Measurements from ENCODE around the gene THOP1. TPM values are rescaled to one million over a fixed set of nuclear protein-coding genes. Genes with fewer than 3 reads are reported as not detected.

Gene THOP1
- polyA plus RNA-seq (ENCODE audit: insufficient read length in 3 of 3), result 10 to 100 TPM; 44.7 to 59.9 (median 59.8) TPM
- long read RNA-seq, donor 1, partial matches to known transcripts, result 8 of 8 reads
- long read RNA-seq, donor 1, other reads (novel, unspliced or antisense), result 0 of 8 reads
- long read RNA-seq, donor 2, full-length matches to known transcripts, result 5 of 5 reads
- long read RNA-seq, donor 2, partial matches to known transcripts, result 0 of 5 reads
- long read RNA-seq, donor 2, other reads (novel, unspliced or antisense), result 0 of 5 reads
- long read RNA-seq, donor 3, full-length matches to known transcripts, result 2 of 2 reads
- long read RNA-seq, donor 3, partial matches to known transcripts, result 0 of 2 reads
- long read RNA-seq, donor 3, other reads (novel, unspliced or antisense), result 0 of 2 reads
- long read RNA-seq, donor 4, full-length matches to known transcripts, result 1 of 1 reads
- long read RNA-seq, donor 4, partial matches to known transcripts, result 0 of 1 reads
- long read RNA-seq, donor 4, other reads (novel, unspliced or antisense), result 0 of 1 reads
- long read RNA-seq, donor 5, result 0 reads
- long read RNA-seq, donor 6, full-length matches to known transcripts, result 3 of 8 reads
- long read RNA-seq, donor 6, partial matches to known transcripts, result 5 of 8 reads
- long read RNA-seq, donor 6, other reads (novel, unspliced or antisense), result 0 of 8 reads
- long read RNA-seq, donor 7, full-length matches to known transcripts, result 1 of 1 reads
- long read RNA-seq, donor 7, partial matches to known transcripts, result 0 of 1 reads
- long read RNA-seq, donor 7, other reads (novel, unspliced or antisense), result 0 of 1 reads
- long read RNA-seq, donor 8, result 0 reads
- long read RNA-seq, donor 9, full-length matches to known transcripts, result 3 of 9 reads
- long read RNA-seq, donor 9, partial matches to known transcripts, result 6 of 9 reads
- long read RNA-seq, donor 9, other reads (novel, unspliced or antisense), result 0 of 9 reads
- long read RNA-seq, donor 10, full-length matches to known transcripts, result 4 of 4 reads
- long read RNA-seq, donor 10, partial matches to known transcripts, result 0 of 4 reads
- long read RNA-seq, donor 10, other reads (novel, unspliced or antisense), result 0 of 4 reads
- long read RNA-seq, donor 11, full-length matches to known transcripts, result 3 of 3 reads
- long read RNA-seq, donor 11, partial matches to known transcripts, result 0 of 3 reads
- long read RNA-seq, donor 11, other reads (novel, unspliced or antisense), result 0 of 3 reads
- long read RNA-seq, donor 12, full-length matches to known transcripts, result 2 of 2 reads
- long read RNA-seq, donor 12, partial matches to known transcripts, result 0 of 2 reads
- long read RNA-seq, donor 12, other reads (novel, unspliced or antisense), result 0 of 2 reads
- long read RNA-seq, donor 13, result 0 reads
- long read RNA-seq, donor 14, partial matches to known transcripts, result 6 of 6 reads
- long read RNA-seq, donor 14, other reads (novel, unspliced or antisense), result 0 of 6 reads
- long read RNA-seq, donor 15, full-length matches to known transcripts, result 2 of 2 reads
- long read RNA-seq, donor 15, partial matches to known transcripts, result 0 of 2 reads
- long read RNA-seq, donor 15, other reads (novel, unspliced or antisense), result 0 of 2 reads
- long read RNA-seq, donor 16, full-length matches to known transcripts, result 14 of 29 reads
- long read RNA-seq, donor 16, partial matches to known transcripts, result 15 of 29 reads
- long read RNA-seq, donor 16, other reads (novel, unspliced or antisense), result 0 of 29 reads

DNA sequence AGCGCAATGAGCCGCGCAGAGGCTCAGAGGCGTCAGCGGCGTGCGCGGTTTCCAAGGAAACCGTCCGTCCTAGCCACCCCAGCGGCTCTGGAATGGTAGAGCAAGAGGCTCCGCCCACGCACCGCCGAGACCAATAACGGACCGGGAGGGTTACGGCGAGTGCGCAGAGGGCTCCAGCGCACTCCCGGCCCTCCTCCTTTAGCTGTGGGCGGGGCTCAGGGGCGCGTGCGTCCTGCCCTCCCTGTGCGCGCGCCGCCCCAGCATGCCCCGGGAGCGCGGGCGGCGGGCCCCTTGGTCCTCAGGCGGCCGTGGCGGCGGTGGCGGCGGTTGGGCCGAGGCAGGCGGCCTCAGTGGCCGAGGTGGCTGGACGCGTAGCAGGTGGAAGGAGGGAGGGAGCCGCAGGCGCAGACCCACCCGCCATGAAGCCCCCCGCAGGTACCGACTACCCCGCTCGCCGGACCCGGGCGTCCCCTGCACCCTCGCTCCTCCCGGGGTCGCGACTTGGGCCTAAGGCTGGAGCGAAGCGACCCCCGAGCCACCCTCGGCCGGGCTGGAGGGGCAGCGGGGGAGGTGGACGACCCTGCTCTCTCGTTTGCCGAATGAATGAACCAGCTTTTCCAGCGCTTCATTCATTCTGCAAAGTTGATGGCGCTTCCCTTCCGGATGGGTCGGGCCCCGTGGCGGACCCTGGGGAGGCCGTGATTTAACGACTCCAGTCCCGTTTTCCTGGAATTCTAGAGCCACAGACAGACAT lies at the start of gene THOP1:
Gene THOP1 (plus strand): TSS at position 260 of the 754 bp plus-strand sequence. CDS start 160 bp downstream, at position 420.
- DNase-seq (ENCODE audit: extremely low read depth in 1 of 11, low read depth in 9 of 11, low spot score in 4 of 11), result peak; percentile 94 to 99 (median 99)

DNA sequence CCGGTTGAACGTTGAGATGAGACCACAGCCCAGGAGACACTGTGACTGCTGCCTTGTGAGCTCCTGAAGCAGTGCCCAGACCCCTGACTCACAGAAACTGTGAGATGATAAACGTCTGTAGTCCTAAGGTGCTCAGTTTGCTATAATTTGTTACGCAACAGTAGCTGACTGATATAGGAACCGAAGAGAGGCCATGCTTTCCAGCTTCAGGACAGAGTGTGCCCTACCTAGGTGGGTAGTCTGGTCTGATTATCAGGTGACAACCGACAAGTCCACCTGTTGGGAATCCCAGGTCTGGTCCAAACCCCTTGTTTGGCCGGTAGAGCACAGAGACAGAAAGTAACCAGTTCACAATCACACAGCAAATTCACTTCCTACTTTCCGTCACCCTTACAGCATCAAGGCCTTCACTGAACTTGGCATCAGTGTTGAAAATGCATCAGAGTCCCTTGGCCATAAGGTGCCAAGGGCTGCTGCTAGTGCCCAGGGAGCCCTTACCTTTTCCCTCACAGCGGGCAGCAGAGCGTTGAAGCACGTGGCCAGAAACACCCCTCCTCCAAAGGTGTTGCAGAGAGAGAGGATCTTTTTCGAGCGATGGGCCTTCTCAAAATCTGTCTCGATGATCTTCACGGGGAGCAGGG lies 48.6 kb upstream of the THOP1 start:
- DNase-seq (ENCODE audit: extremely low read depth in 1 of 11, low read depth in 9 of 11, low spot score in 4 of 11), result no peak

- peak; percentile 94 to 99 (median 99) for DNase-seq (ENCODE audit: extremely low read depth in 1 of 11, low read depth in 9 of 11, low spot score in 4 of 11)
Observed at GRCh38 chr19:2739602-2740313, 45.5 kb upstream of the THOP1 start, which contains the start of gene SLC39A3. TSS of gene SLC39A3 (minus strand) at chr19:2740017. CDS start at chr19:2737257, 2,760 bp downstream.

GRCh38 chr19:2740314-2740656 lies 45.0 kb upstream of the THOP1 start:
- no peak for DNase-seq (ENCODE audit: extremely low read depth in 1 of 11, low read depth in 9 of 11, low spot score in 4 of 11)

DNA sequence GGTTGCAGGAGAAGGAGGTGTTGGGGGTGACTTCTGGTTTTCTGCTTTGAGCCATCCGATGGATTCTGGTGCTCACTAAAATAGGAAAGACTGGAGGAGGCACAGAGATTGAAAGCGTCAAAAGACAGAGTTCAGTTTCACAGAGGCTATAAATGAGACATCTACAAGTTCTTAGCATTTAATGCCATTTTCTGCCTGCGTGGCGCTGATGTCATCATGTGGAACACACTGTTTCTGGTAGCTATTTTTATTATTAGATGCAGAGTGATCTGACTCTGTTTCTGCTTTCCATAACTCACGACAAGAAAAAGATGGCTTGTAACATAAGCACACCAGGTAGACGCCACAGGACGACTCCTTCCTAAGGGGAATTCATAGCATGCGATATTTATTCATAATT lies 42.2 kb upstream of the THOP1 start:
- no peak for DNase-seq (ENCODE audit: extremely low read depth in 1 of 11, low read depth in 9 of 11, low spot score in 4 of 11)

- DNase-seq (ENCODE audit: extremely low read depth in 1 of 11, low read depth in 9 of 11, low spot score in 4 of 11), result no peak
Observed at GRCh38 chr19:2744113-2744512, 41.2 kb upstream of the THOP1 start.

GRCh38 chr19:2747349-2747748 lies 38.0 kb upstream of the THOP1 start:
- DNase-seq (ENCODE audit: extremely low read depth in 1 of 11, low read depth in 9 of 11, low spot score in 4 of 11), result no peak

DNA sequence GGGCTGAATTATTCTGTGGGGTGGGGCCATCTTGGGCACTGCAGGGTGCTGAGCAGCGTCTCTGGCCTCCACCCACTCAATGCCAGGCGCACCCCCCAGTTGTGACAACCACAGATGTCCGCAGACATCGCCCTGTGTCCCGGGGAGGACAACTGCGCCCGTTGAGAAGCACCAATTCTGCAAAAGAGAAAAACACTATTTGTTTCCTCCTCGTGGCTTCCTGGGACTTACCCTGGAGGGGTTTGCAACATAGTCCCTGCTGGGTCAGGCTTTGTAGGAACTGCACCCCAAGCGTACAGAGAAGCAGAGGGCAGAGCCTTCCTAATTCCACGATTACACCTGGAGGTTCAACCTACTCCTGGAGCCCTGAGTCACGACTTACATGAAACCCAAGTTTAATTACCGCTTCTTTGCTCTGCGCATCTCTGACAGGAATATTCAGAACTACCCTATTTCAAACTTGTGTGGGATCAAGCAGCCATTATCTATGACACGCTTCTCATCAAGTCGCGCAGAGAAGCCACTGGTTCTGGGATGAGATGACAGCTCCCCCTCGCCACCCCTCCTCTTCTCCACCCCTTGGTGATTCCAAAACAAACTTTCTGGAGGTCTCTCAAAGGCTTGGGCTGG lies 34.4 kb upstream of the THOP1 start:
- no peak for DNase-seq (ENCODE audit: extremely low read depth in 1 of 11, low read depth in 9 of 11, low spot score in 4 of 11)

DNA sequence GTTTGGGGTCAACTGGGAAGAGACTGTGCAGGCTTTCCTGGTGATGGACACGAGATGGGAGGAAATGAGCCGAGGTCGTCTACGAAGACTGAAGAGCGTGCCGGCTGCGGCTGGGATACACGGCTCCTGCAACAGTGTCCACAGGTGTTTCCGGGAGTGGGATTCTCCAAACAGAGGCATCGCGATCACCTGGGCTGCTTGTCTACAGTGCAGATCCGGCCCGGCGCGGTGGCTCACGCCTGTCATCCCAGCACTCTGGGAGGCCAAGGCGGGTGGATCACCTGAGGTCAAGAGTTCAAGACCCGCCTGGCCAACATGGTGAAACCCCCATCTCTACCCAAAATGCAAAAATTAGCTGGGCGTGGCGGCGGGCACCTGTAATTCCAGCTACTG lies 33.9 kb upstream of the THOP1 start:
- no peak for DNase-seq (ENCODE audit: extremely low read depth in 1 of 11, low read depth in 9 of 11, low spot score in 4 of 11)

DNA sequence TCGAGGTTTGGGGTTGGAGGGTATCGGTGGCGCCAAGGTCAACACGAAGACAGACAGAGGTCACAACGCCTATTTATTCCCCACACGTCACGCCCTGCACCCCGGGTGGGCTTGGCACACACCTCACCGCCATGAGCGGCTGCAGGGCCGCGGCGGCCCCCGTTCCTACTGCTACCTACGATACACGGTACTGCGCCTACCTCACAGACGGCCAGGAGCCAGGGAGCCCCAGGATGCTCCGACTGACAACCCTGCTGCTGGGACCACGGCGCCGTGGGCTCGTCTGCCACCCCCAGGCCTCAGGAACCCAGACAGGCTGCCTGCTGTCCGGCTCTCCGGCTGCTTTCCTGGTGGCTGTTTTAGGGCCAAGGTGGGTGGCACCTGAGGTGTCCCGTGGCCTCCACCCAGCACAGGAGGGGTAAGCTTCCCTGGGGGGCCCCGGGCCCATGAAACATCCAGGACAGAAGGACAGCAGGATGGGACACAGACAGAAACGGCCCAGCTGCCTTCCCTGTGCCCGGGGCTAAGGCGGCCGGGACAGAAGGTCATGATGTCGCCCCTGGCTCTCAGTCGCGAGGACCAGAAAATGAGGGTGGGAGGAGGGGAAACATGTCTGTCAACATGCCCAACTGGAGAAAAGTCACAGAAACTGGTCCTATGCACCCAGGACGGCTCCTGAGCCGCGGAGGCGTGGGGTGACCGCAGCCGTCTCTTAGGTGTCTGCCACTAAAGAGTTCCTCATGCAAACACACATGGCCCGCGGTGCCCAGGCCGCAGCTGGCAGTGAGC lies 30.4 kb upstream of the THOP1 start:
- no peak for DNase-seq (ENCODE audit: extremely low read depth in 1 of 11, low read depth in 9 of 11, low spot score in 4 of 11)

- no peak for DNase-seq (ENCODE audit: extremely low read depth in 1 of 11, low read depth in 9 of 11, low spot score in 4 of 11)
Observed at GRCh38 chr19:2755448-2755705, 29.9 kb upstream of the THOP1 start.

DNA sequence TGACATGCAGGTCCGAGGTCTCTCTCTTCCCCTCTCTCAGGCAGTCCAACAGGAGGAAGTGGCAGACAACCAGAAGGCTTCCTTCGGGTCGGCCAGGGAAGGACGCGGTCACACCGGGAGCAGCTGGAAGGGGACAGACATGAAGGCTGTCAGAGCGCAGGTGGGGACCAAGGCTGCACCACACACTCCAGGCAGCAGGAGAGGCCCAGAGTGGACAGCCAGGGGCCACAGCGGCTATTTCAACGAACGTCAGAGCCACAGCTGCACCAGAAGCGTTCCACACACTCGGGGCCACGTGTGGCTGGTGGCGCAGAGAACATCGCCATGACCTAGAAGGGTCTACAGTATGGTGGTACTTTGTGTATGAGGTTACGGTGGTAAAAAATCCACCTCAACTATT lies 29.5 kb upstream of the THOP1 start:
- no peak for DNase-seq (ENCODE audit: extremely low read depth in 1 of 11, low read depth in 9 of 11, low spot score in 4 of 11)

GRCh38 chr19:2756477-2756876 lies 28.8 kb upstream of the THOP1 start:
- no peak for DNase-seq (ENCODE audit: extremely low read depth in 1 of 11, low read depth in 9 of 11, low spot score in 4 of 11)

- DNase-seq (ENCODE audit: extremely low read depth in 1 of 11, low read depth in 9 of 11, low spot score in 4 of 11), result no peak
Observed at GRCh38 chr19:2756921-2757881, 28.1 kb upstream of the THOP1 start.
